ENCODE measurements around the gene TPST1. TPM values are rescaled to one million over a fixed set of nuclear protein-coding genes. Genes with fewer than 3 reads are reported as not detected.
"Not testable (repeated sequence)": the region's sequence is repeated elsewhere in the genome, so short reads cannot be mapped to it uniquely, and the experiment has no call there.

The TPST1 gene
- total RNA-seq, 1 donor from 2014 or later, result 16.7 TPM

DNA sequence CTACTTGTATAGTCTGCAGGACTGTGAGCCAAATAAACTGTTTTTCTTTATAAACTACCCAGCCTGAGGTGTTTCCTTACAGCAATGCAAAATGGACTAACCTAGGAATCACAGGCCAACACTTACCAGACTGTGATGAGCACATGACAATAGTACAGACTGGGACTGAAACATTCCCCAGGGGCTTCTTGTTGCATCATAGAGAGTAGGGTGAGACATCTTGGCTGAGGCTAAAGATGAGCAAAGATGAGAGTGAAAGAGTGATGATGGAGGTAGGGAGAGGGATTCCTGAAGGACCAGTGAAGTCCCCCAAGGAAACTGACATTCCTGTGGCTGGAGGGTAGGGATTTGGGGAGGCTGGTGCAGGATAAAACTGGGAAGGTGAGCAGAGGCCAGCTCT is 194.4 kb downstream of the TPST1 start:
- DNase-seq (ENCODE audit: low read depth), result no peak
- TF ChIP-seq, protein P1, sequence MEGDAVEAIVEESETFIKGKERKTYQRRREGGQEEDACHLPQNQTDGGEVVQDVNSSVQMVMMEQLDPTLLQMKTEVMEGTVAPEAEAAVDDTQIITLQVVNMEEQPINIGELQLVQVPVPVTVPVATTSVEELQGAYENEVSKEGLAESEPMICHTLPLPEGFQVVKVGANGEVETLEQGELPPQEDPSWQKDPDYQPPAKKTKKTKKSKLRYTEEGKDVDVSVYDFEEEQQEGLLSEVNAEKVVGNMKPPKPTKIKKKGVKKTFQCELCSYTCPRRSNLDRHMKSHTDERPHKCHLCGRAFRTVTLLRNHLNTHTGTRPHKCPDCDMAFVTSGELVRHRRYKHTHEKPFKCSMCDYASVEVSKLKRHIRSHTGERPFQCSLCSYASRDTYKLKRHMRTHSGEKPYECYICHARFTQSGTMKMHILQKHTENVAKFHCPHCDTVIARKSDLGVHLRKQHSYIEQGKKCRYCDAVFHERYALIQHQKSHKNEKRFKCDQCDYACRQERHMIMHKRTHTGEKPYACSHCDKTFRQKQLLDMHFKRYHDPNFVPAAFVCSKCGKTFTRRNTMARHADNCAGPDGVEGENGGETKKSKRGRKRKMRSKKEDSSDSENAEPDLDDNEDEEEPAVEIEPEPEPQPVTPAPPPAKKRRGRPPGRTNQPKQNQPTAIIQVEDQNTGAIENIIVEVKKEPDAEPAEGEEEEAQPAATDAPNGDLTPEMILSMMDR (conservative IDR thresholded peaks at IDR 0.05; ENCODE audit: low read depth, low read length), result no peak
- H3K4me3 ChIP-seq (ENCODE audit: low read depth, low read length), result no peak overlapping the region

DNA sequence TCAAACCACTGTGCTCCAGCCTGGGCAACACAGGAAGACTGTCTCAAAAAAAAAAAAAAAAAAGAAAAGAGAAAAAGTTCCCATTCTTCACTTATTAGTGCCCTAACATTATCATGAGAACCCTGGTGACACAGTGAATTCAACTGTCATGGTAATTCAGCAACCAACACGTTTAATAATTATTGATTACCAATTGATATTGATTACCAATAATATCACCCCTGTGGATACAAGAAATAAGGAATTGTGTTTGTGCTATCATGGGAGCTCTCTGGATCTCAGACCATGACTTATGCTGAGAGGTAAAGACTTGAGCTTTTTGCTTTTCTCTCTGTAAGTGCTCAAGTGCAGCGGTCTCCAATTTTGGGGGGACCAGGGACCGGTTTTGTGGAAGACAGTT is 195.3 kb downstream of the TPST1 start:
- H3K4me3 ChIP-seq (ENCODE audit: low read depth, low read length), result no peak overlapping the region
- no peak for DNase-seq (ENCODE audit: low read depth)
- TF ChIP-seq, protein P1 (conservative IDR thresholded peaks at IDR 0.05; ENCODE audit: low read depth, low read length), result no peak

DNA sequence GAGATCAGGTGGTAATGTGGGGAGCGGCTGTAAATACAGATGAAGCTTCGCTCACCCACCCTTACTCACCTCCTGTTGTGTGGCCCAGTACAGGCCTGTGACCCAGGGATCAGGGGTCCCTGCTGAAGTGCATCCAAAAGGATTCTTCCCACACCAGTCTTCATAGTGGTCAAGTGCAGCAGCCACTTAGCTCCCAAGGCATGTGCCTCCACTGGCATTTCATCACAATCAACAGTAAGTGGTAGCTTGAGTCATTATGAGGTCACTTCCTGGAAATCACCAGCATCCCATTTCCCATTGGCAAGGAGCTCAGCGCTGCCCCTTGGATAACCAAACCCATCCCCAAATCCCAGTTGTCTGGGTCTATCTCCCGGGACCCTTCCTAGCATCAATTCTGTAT is 196.0 kb downstream of the TPST1 start:
- not testable (repeated sequence) for DNase-seq (ENCODE audit: low read depth); H3K4me3 ChIP-seq (ENCODE audit: low read depth, low read length)

- not testable (repeated sequence) for DNase-seq (ENCODE audit: low read depth); H3K4me3 ChIP-seq (ENCODE audit: low read depth, low read length)
These were observed 196.8 kb downstream of the TPST1 start for GRCh38 chr7:66401932-66402331.

GRCh38 chr7:66403564-66403963 is 198.4 kb downstream of the TPST1 start:
- H3K4me3 ChIP-seq (ENCODE audit: low read depth, low read length), result no peak overlapping the region
- TF ChIP-seq, protein P1 (conservative IDR thresholded peaks at IDR 0.05; ENCODE audit: low read depth, low read length), result no peak
- DNase-seq (ENCODE audit: low read depth), result no peak

DNA sequence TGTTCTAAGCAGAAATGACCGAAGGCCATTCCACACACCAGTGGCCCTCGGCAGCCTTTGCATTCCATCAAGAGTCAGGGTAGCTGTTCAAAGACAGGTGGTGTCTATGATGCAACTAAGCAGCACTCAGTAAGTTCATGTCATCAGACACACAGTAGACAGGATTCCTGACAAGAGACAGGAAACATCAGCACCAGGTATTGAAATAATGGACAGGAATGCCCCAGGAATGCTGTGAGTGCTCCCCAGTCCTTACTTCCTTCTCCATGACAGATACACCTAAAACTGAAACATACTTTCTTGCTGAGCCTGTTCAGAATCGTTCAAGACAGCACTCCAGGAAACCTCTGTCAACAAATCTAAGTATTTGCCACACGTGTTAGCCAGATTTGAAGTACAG is 204.4 kb downstream of the TPST1 start:
- no peak overlapping the region for H3K4me3 ChIP-seq (ENCODE audit: low read depth, low read length)
- TF ChIP-seq, protein P1 (conservative IDR thresholded peaks at IDR 0.05; ENCODE audit: low read depth, low read length), result no peak
- no peak for DNase-seq (ENCODE audit: low read depth)

Other genes starting within 250 kb of the TPST1 start
- 12.1 and 17.7 TPM in 2 replicates for gene GUSB, start 223.1 kb upstream of the TPST1 start, total RNA-seq
- gene ASL, start 129.5 kb upstream of the TPST1 start, total RNA-seq, result 39.7 and 71.4 TPM in 2 replicates
- gene CRCP, start 90.5 kb upstream of the TPST1 start, total RNA-seq, result 26.9 and 47.0 TPM in 2 replicates